ENCODE measurements around the gene ITIH3. TPM values are rescaled to one million over a fixed set of nuclear protein-coding genes. Genes with fewer than 3 reads are reported as not detected.

Gene ITIH3
- total and polyA plus RNA-seq, 2 of the 4 experiments (the other 2 are of a cell fraction) = 0.72 to 0.94 TPM

- no peak overlapping the region for H3K4me2 ChIP-seq (ENCODE audit: low read depth, low read length)
- no peak overlapping the region for H4K8ac ChIP-seq (ENCODE audit: low read depth in 2 of 2, low read length in 2 of 2)
- dilution Hi-C loops (cut with HindIII; ENCODE audit: low sequenced_read_pairs, unreplicated experiment) (no loop called here), intact Hi-C loops (cut with micrococcal nuclease) (no loop called here), in situ Hi-C loops (cut with MboI; ENCODE audit: low sequenced_read_pairs) (no loop called here)
- H4K5ac ChIP-seq (ENCODE audit: low read depth, low read length) = no peak overlapping the region
- DNase-seq (no peak), ATAC-seq (ENCODE audit: low read depth) (no peak)
- no peak overlapping the region for H3K23ac ChIP-seq (ENCODE audit: low read depth, low read length)
- ChIA-PET POLR2A (ENCODE audit: unreplicated experiment) (no interaction called here), CTCF (no interaction called here)
- no peaks in the 10 kb centered on the region for H3K9me3 ChIP-seq (ENCODE audit: control insufficient read depth, insufficient read depth, low read length)
- no peak overlapping the region for H3K14ac ChIP-seq (replicated peaks; ENCODE audit: low read depth, low read length)
- H3K36me3 ChIP-seq (ENCODE audit: control insufficient read depth, insufficient read depth, low read length) = no peaks in the 10 kb centered on the region
- H2BK15ac ChIP-seq (ENCODE audit: low read depth, low read length) = no peak overlapping the region
- no peak overlapping the region for H2AK5ac ChIP-seq (ENCODE audit: low read depth, low read length)
- peaks cover 55% of the 10 kb centered on the region for H3K27me3 ChIP-seq (ENCODE audit: control insufficient read depth, insufficient read depth, low read length)
- no peak overlapping the region for H3K27ac ChIP-seq (ENCODE audit: insufficient read depth, low read length)
- no peak overlapping the region for H2AK9ac ChIP-seq (replicated peaks; ENCODE audit: low read depth, low read length, poor library complexity)
- no peak overlapping the region for H4K91ac ChIP-seq (ENCODE audit: insufficient read depth, low read depth, low read length)
- WGBS, 2 experiments (ENCODE audit: extremely low coverage in 2 of 2, insufficient read length in 1 of 2) = no CpG with 5 or more reads among the region's 19 CpGs
- H2BK5ac ChIP-seq (ENCODE audit: low read depth, low read length, poor library complexity, severe bottlenecking) = no peak overlapping the region
- H2BK20ac ChIP-seq (ENCODE audit: low read depth, low read length) = no peak overlapping the region
- TF ChIP-seq USF2 (IDR thresholded peaks at IDR 0.05; ENCODE audit: low read depth, low read length) = no peak
- TF ChIP-seq MAZ (IDR thresholded peaks at IDR 0.05; ENCODE audit: borderline replicate concordance, low read depth, low read length) = no peak
- TF ChIP-seq POLR2A (IDR thresholded peaks at IDR 0.05; ENCODE audit: low read depth, low read length) = no peak
- TF ChIP-seq FOS (IDR thresholded peaks at IDR 0.05; ENCODE audit: low read depth, low read length) = no peak
- TF ChIP-seq MXI1 (IDR thresholded peaks at IDR 0.05; ENCODE audit: borderline replicate concordance, low read depth, low read length) = no peak
- TF ChIP-seq RAD21 (IDR thresholded peaks at IDR 0.05; ENCODE audit: low read length) = no peak
- TF ChIP-seq ELK1 (IDR thresholded peaks at IDR 0.05; ENCODE audit: borderline replicate concordance, low read depth, low read length) = no peak
- no peak for TF ChIP-seq RCOR1 (IDR thresholded peaks at IDR 0.05; ENCODE audit: insufficient replicate concordance, low read length)
- no peak overlapping the region for H3K56ac ChIP-seq (ENCODE audit: extremely low read depth, insufficient read depth, low read length)
- H3K79me1 ChIP-seq (ENCODE audit: low read depth in 1 of 2, low read length in 2 of 2) = no peaks in the 10 kb centered on the region
- H2AFZ ChIP-seq (replicated peaks; ENCODE audit: low read length, poor library complexity) = no peak overlapping the region
- H3K4me3 ChIP-seq (ENCODE audit: insufficient read depth, low read depth, low read length) = no peak overlapping the region
- no peak overlapping the region for H3K9ac ChIP-seq (ENCODE audit: low read depth, low read length)
- H3K4me1 ChIP-seq (ENCODE audit: control insufficient read depth, insufficient read depth, low read length) = no peaks in the 10 kb centered on the region
- H3K4ac ChIP-seq (ENCODE audit: low read depth, low read length) = no peak overlapping the region
- BruUV-seq (replicated peaks) = no TSS peak
- no peaks in the 10 kb centered on the region; the same call in 1 of the 2 replicates for H3K9me1 ChIP-seq (ENCODE audit: insufficient read depth, low read length)
- no peak overlapping the region for H3K18ac ChIP-seq (ENCODE audit: low read depth, low read length)
- no peaks in the 10 kb centered on the region for H4K20me1 ChIP-seq (ENCODE audit: insufficient read depth, low read length)
- no peak overlapping the region for H2BK120ac ChIP-seq (ENCODE audit: low read depth, low read length)
These were observed 8.0 kb upstream of the ITIH3 start for GRCh38 chr3:52786330-52787215.

Data from IMR-90 (cell line).